Mesenchymal stem cell (in vitro differentiated cells and primary cell): ENCODE measurements around the gene PHB1.

Source experiments
- DNase-seq: peaks from one replicate; pipeline ENCODE4 v3.0.0-alpha.2; 2013
- H2AFZ ChIP-seq: one replicate; pipeline ENCODE4 v1.6.1; 2013; ENCODE audit warnings: low read depth, mild to moderate bottlenecking, control low read depth, inconsistent platforms, low read length, moderate library complexity
- H2AK5ac ChIP-seq: 2 replicates; pipeline ENCODE4 v1.6.1; 2013; ENCODE audit warnings: low read length, moderate library complexity, mild to moderate bottlenecking, inconsistent platforms; ENCODE audit not compliant: severe bottlenecking
- H2BK120ac ChIP-seq: one replicate; pipeline ENCODE4 v1.6.1; 2013; ENCODE audit warnings: low read depth, mild to moderate bottlenecking, inconsistent platforms, low read length, moderate library complexity
- H2BK12ac ChIP-seq, 2 experiments: one replicate each; pipeline ENCODE4 v1.6.1; 2013; ENCODE audit warnings: inconsistent platforms in 2 of 2, low read length in 2 of 2, mild to moderate bottlenecking in 2 of 2, moderate library complexity in 2 of 2, control low read depth in 1 of 2
- H2BK15ac ChIP-seq: one replicate; pipeline ENCODE4 v1.6.1; 2013; ENCODE audit warnings: mild to moderate bottlenecking, low read depth, inconsistent platforms; ENCODE audit not compliant: poor library complexity, severe bottlenecking
- H2BK5ac ChIP-seq: 2 replicates; pipeline ENCODE4 v1.6.1; 2013; ENCODE audit warnings: low read depth, mild to moderate bottlenecking, low read length, control low read depth, inconsistent platforms; ENCODE audit not compliant: poor library complexity, severe bottlenecking
- H3K14ac ChIP-seq, 2 experiments: one replicate each; pipeline ENCODE4 v1.6.1; 2013; ENCODE audit warnings: inconsistent platforms in 2 of 2, low read length in 2 of 2, control low read depth in 1 of 2, mild to moderate bottlenecking in 1 of 2, moderate library complexity in 1 of 2
- H3K18ac ChIP-seq, 2 experiments: one replicate each; pipeline ENCODE4 v1.6.1; 2013; ENCODE audit warnings: inconsistent platforms in 2 of 2, low read length in 2 of 2, control low read depth in 1 of 2, low read depth in 1 of 2, mild to moderate bottlenecking in 1 of 2
- H3K23ac ChIP-seq, 2 experiments: one replicate each; pipeline ENCODE4 v1.6.1; 2013; ENCODE audit warnings: inconsistent platforms in 2 of 2, low read length in 2 of 2, mild to moderate bottlenecking in 2 of 2, moderate library complexity in 2 of 2, control low read depth in 1 of 2
- H3K27ac ChIP-seq: 2 replicates; pipeline ENCODE4 v1.5.1; 2013; ENCODE audit warnings: mild to moderate bottlenecking, moderate library complexity, low read length, control low read depth, inconsistent platforms; ENCODE audit not compliant: poor library complexity, severe bottlenecking
- H3K27me3 ChIP-seq, 2 experiments: 2 replicates each; pipeline versions ENCODE4 v1.6.1 to v1.7.0; 2013; ENCODE audit warnings: low read length in 2 of 2, mild to moderate bottlenecking in 2 of 2, moderate library complexity in 2 of 2, control low read depth in 1 of 2, inconsistent platforms in 1 of 2; ENCODE audit not compliant: control insufficient read depth in 1 of 2, insufficient read depth in 1 of 2
- H3K36me3 ChIP-seq, 2 experiments: 2 replicates each; pipeline versions ENCODE4 v1.6.1 to v1.7.0; 2013; ENCODE audit warnings: low read length in 2 of 2, control low read depth in 1 of 2, inconsistent platforms in 1 of 2, low read depth in 1 of 2, mild to moderate bottlenecking in 1 of 2; ENCODE audit not compliant: insufficient read depth in 2 of 2, control insufficient read depth in 1 of 2
- H3K4ac ChIP-seq, 2 experiments: one replicate each; pipeline ENCODE4 v1.6.1; 2013; ENCODE audit warnings: inconsistent platforms in 2 of 2, low read length in 2 of 2, mild to moderate bottlenecking in 2 of 2, moderate library complexity in 2 of 2, control low read depth in 1 of 2, low read depth in 1 of 2
- H3K4me1 ChIP-seq: 2 replicates; pipeline ENCODE4 v1.6.1; 2013; ENCODE audit warnings: low read depth, low read length, control low read depth; ENCODE audit not compliant: control insufficient read depth, insufficient read depth
- H3K4me2 ChIP-seq: 2 replicates; pipeline ENCODE4 v1.6.1; 2013; ENCODE audit warnings: low read length, mild to moderate bottlenecking, inconsistent platforms; ENCODE audit not compliant: poor library complexity, severe bottlenecking
- H3K4me3 ChIP-seq, 2 experiments: 2 replicates each; pipeline versions ENCODE4 v1.5.1 to v1.7.0; 2013; ENCODE audit warnings: low read length in 2 of 2, mild to moderate bottlenecking in 2 of 2, control low read depth in 1 of 2, low read depth in 1 of 2; ENCODE audit not compliant: insufficient read depth in 1 of 2
- H3K79me1 ChIP-seq: replicated peaks from 2 replicates; pipeline ENCODE4 v1.6.1; 2013; ENCODE audit warnings: mild to moderate bottlenecking, control low read depth, low read length, inconsistent platforms; ENCODE audit not compliant: poor library complexity, severe bottlenecking
- H3K9ac ChIP-seq: 2 replicates; pipeline ENCODE4 v1.7.0; 2013; ENCODE audit warnings: mild to moderate bottlenecking, low read length, moderate library complexity
- H3K9me3 ChIP-seq: 2 replicates; pipeline ENCODE4 v1.7.0; 2013; ENCODE audit warnings: mild to moderate bottlenecking, low read length; ENCODE audit not compliant: control insufficient read depth
- H4K8ac ChIP-seq: one replicate; pipeline ENCODE4 v1.6.1; 2013; ENCODE audit warnings: inconsistent platforms, mild to moderate bottlenecking, low read length, moderate library complexity
- H4K91ac ChIP-seq: one replicate; pipeline ENCODE4 v1.6.1; 2013; ENCODE audit warnings: mild to moderate bottlenecking, low read length, inconsistent platforms
- WGBS: methylation state at CpG from one replicate; pipeline ENCODE4 v1.1.7; 2013; ENCODE audit warnings: mixed read lengths; 5-methylcytosine and 5-hydroxymethylcytosine counted together

PHB1 gene

DNA sequence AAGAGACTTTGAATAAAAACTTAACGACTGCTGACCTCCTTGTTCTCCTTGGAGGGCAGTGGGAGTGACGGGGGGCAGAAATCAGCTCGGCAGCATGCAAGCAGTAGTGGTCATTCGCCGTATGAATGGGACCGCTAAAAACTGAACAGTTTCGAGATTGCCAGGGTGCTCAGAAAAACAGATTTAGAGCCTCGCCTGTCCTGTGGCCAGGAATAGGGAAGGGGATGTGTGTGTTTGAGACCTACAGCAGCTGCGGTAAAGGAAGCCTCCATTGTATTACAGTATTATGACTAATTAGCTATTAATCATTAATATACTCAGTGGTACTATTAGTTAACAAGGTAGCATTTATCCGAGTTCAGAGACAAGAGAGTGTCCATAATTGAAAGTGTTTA, 52.0 kb downstream of the PHB1 start:
- H2AK5ac ChIP-seq, result no peak overlapping the region
- H3K27ac ChIP-seq, result peak overlapping the region; percentile 74
- H4K8ac ChIP-seq, result peak overlapping the region; percentile 91
- H3K4me1 ChIP-seq, result peaks cover 11% of the 10 kb centered on the region
- no peak overlapping the region for H3K23ac ChIP-seq
- no peak overlapping the region for H2BK5ac ChIP-seq
- no peak overlapping the region for H3K14ac ChIP-seq
- peak overlapping the region in 1 of 2 experiments; percentile 76 for H3K4me3 ChIP-seq
- no peak overlapping the region for H2BK120ac ChIP-seq
- no peak overlapping the region for H3K4ac ChIP-seq
- peak overlapping the region; percentile 44 for H2BK15ac ChIP-seq
- peak overlapping the region; percentile 79 for H3K9ac ChIP-seq
- WGBS, result 20% methylated on average over 7 of the region's 10 CpGs
- H2AFZ ChIP-seq, result peak overlapping the region; percentile 75
- H3K79me1 ChIP-seq, result peaks cover 6% of the 10 kb centered on the region
- no peaks in the 10 kb centered on the region for H3K27me3 ChIP-seq
- DNase-seq, result no peak
- H3K36me3 ChIP-seq, result no peaks in the 10 kb centered on the region
- H3K4me2 ChIP-seq, result peak overlapping the region; percentile 88
- peak overlapping the region; percentile 46 to 71 for H3K18ac ChIP-seq
- H4K91ac ChIP-seq, result no peak overlapping the region
- no peaks in the 10 kb centered on the region for H3K9me3 ChIP-seq
- H2BK12ac ChIP-seq, result no peak overlapping the region

DNA sequence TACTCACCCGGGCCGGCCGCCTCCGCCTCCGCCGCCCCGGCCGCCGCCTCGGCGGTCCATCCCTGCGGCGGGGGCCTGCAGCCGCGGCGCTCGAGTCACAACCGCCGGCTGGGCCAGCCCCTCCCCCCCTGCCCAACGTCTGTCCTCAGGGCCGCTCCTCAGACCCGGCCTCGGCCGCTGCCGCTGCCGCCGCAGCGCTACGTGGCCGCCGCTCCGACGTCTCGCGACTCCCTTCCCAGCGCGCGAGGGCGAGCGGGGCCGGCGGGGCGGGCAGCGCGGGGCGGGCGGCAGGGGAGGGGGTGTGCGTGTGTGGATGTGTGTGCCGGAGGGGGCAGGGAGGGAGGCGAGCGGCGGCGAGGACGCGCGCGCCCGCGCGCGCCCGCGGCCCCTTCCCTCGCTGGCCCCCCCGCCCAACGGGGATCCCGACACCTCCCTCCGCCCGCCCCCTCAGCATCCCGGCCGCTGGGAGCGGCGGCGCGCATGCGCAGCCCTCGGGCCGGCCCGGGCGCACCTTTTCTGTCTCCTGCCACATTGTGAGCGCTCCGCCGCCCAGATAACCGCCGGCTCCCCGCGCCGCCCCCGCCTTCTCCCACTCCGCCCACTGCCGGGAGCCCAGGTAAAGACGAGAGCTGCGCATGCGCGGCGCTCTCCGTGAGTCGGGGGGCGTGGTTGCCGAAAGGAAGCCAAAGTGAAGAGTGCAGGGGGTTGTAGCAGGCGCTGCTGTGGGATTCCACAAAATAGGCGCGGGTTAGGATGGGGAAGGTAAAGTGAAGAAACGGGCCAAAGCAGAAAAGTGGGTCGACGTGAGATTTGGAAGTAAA, 52.6 kb downstream of the PHB1 start, which contains the start of gene ZNF652:
TSS of gene ZNF652 (minus strand) at position 349 of the 821 bp plus-strand sequence. CDS start 44,525 bp downstream, outside the sequence.
- Histone ChIP-seq H3K23ac (peak within 1 kb of the TSS in 1 of 2 experiments; percentile 99), H3K4ac (peak within 1 kb of the TSS; percentile 0 to 89), H2AK5ac (no peak within 1 kb of the TSS), H2BK5ac (peak within 1 kb of the TSS; percentile 68), H4K8ac (peak within 1 kb of the TSS; percentile 91), H4K91ac (peak within 1 kb of the TSS; percentile 90), H3K9me3 (no peaks in the 10 kb centered on the region), H2AFZ (peak within 1 kb of the TSS; percentile 75), H2BK12ac (peak within 1 kb of the TSS in 1 of 2 experiments; percentile 21), H3K36me3 (no peaks in the 10 kb centered on the region), H3K79me1 (peaks cover 6% of the 10 kb centered on the region), H3K27ac (peak within 1 kb of the TSS; percentile 74), H3K4me2 (peak within 1 kb of the TSS; percentile 94), H3K14ac (peak within 1 kb of the TSS; percentile 82 to 100), H2BK120ac (peak within 1 kb of the TSS; percentile 87), H3K18ac (peak within 1 kb of the TSS; percentile 87 to 100), H3K9ac (peak within 1 kb of the TSS; percentile 90), H3K27me3 (no peaks in the 10 kb centered on the region), H2BK15ac (peak within 1 kb of the TSS; percentile 67), H3K4me1 (peaks cover 11% of the 10 kb centered on the region), H3K4me3 (peak within 1 kb of the TSS; percentile 90 to 96)
- under 1% methylated on average over 23 of the region's 106 CpGs for WGBS
- DNase-seq, result peak; percentile 76

DNA sequence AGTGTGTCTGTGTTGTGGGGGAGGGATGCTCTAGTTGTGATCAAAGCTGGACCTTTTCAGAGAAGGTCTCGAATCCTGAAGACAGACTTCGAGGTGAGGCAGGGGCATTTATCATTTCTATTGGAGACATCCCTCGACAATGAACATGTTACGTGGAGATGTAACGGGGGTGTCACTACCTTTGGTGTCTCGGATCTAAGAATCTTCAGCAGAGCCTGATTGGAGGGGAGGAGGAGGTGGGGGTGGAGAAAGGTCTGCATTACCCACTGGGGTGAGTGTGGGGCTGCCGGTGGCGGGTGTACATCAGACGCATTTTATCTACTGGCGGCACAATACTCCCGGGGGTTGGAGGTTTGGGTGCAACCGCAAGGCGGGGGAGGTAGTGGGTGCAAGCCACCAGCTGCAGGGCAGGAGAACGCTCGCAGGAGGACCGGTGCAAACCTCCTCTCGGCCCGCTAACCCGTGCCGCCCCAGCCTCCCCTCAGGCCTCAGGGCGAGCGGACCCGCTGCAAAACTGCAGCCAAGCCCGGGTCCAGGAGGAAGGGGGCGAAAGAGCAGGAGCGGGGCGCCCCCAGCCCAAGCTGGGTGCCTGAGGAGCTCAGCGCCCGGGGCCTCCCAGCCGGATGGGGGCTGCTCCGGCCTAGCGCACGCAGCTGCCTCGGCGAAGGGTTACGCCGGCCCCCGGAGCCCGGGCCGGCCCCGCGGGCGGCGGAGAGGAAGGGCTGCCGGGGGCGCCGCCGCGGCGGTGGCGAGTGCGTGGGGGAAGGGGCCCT, 53.4 kb downstream of the PHB1 start:
- WGBS, result under 1% methylated on average over 29 of the region's 52 CpGs
- peak overlapping the region; percentile 90 to 96 for H3K4me3 ChIP-seq
- H3K18ac ChIP-seq, result peak overlapping the region; percentile 87 to 100

DNA sequence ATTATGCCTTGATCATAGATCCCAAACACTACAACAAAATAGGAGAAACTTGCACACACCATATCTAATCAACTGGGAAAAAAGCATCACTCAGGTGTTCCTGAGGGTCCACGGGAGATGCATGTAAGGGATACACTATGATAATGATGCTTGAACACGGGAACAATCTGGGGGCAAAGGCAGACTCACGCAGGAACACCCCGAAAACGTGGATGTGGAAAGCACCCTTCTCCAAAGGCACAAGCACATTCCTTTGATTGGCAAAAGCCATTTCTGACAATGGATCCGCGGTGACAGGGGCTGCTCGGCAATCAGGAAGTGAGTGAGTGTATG, 53.9 kb downstream of the PHB1 start:
- H3K36me3 ChIP-seq, result no peaks in the 10 kb centered on the region
- peak overlapping the region in 1 of 2 experiments; percentile 100 for H3K18ac ChIP-seq
- no peak overlapping the region for H2AK5ac ChIP-seq
- H3K9ac ChIP-seq, result peak overlapping the region; percentile 90
- peak overlapping the region; percentile 94 for H3K4me2 ChIP-seq
- H4K8ac ChIP-seq, result no peak overlapping the region
- peak overlapping the region; percentile 90 to 96 for H3K4me3 ChIP-seq
- no peaks in the 10 kb centered on the region for H3K9me3 ChIP-seq
- no peaks in the 10 kb centered on the region for H3K27me3 ChIP-seq
- H3K23ac ChIP-seq, result no peak overlapping the region
- no peak overlapping the region for H2BK5ac ChIP-seq
- no peak overlapping the region for H2AFZ ChIP-seq
- H2BK120ac ChIP-seq, result no peak overlapping the region
- 13% methylated on average over 8 of the region's 8 CpGs for WGBS
- no peak overlapping the region for H2BK12ac ChIP-seq
- no peak for DNase-seq
- H4K91ac ChIP-seq, result no peak overlapping the region
- peak overlapping the region in 1 of 2 experiments; percentile 100 for H3K14ac ChIP-seq
- H3K4ac ChIP-seq, result peak overlapping the region in 1 of 2 experiments; percentile 63
- peaks cover 6% of the 10 kb centered on the region for H3K79me1 ChIP-seq
- peaks cover 11% of the 10 kb centered on the region for H3K4me1 ChIP-seq
- H2BK15ac ChIP-seq, result no peak overlapping the region
- H3K27ac ChIP-seq, result no peak overlapping the region

More for the DNA sequence above, 53.4 kb downstream of the PHB1 start:
- H2BK15ac ChIP-seq, result peak overlapping the region; percentile 65
- peak overlapping the region; percentile 90 for H4K91ac ChIP-seq
- H2AK5ac ChIP-seq, result no peak overlapping the region
- H3K9me3 ChIP-seq, result no peaks in the 10 kb centered on the region
- peaks cover 11% of the 10 kb centered on the region for H3K4me1 ChIP-seq
- H2BK120ac ChIP-seq, result peak overlapping the region; percentile 87
- peak overlapping the region in 1 of 2 experiments; percentile 99 for H3K23ac ChIP-seq
- H3K36me3 ChIP-seq, result no peaks in the 10 kb centered on the region
- peak overlapping the region in 1 of 2 experiments; percentile 21 for H2BK12ac ChIP-seq
- H3K4me2 ChIP-seq, result peak overlapping the region; percentile 94
- H3K79me1 ChIP-seq, result peaks cover 6% of the 10 kb centered on the region
- peak overlapping the region; percentile 90 for H3K9ac ChIP-seq
- H2AFZ ChIP-seq, result peak overlapping the region; percentile 46
- H3K4ac ChIP-seq, result peak overlapping the region; percentile 0 to 89
- peak; percentile 61 for DNase-seq
- H3K27me3 ChIP-seq, result no peaks in the 10 kb centered on the region
- H3K14ac ChIP-seq, result peak overlapping the region; percentile 82 to 100
- H2BK5ac ChIP-seq, result peak overlapping the region; percentile 68
- peak overlapping the region; percentile 74 for H4K8ac ChIP-seq
- peak overlapping the region; percentile 71 for H3K27ac ChIP-seq
